ENCODE measurements around the gene RAB30. TPM values are rescaled to one million over a fixed set of nuclear protein-coding genes. Genes with fewer than 3 reads are reported as not detected.

RAB30 gene
- total and polyA plus RNA-seq, 3 donors from 2014 or later, result 11.4 to 13.1 (median 12.3) TPM

GRCh38 chr11:82939456-82939855 is 132.2 kb downstream of the RAB30 start:
- intact Hi-C loops (cut with DNase I; ENCODE audit: low total_unique reads), result no loop called here
- 83 to 94% methylated on average over 2 of the region's 2 CpGs for WGBS, 2 donors
- H3K27ac ChIP-seq, result no peak overlapping the region
- H3K9me3 ChIP-seq, result no peaks in the 10 kb centered on the region
- no peak overlapping the region for H3K4me3 ChIP-seq
- H3K36me3 ChIP-seq (ENCODE audit: low read depth, missing control alignments), result no peaks in the 10 kb centered on the region
- TF ChIP-seq POLR2A (IDR thresholded peaks at IDR 0.05) (no peak), CTCF (IDR thresholded peaks at IDR 0.05) (no peak)
- no peaks in the 10 kb centered on the region for H3K27me3 ChIP-seq
- DNase-seq, result no peak
- no peaks in the 10 kb centered on the region for H3K4me1 ChIP-seq

DNA sequence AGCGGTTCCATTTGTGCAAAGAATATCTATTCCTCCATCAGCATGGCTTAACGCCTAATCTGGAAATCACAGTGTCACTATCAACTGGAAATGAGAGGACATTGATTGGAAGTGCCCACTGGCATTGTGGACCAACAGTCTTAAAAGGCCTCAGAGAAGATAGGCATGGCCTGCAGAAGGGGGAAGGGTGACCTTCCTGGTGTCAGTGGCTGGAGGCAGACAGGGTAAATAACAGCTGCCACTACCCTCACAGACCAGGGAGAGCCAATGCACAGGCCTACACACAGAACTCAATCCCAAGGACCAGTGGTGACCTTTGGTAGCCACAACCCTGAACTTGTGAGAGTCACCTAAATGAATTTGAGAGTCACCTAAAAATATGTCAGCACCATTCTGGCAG is 134.1 kb downstream of the RAB30 start:
- TF ChIP-seq POLR2A (IDR thresholded peaks at IDR 0.05), result no peak
- TF ChIP-seq CTCF (IDR thresholded peaks at IDR 0.05), result no peak
- H3K4me1 ChIP-seq, result no peaks in the 10 kb centered on the region
- DNase-seq, result no peak
- intact Hi-C loops (cut with DNase I; ENCODE audit: low total_unique reads), result no loop called here
- H3K27ac ChIP-seq, result no peak overlapping the region
- H3K27me3 ChIP-seq, result no peaks in the 10 kb centered on the region
- no peaks in the 10 kb centered on the region for H3K36me3 ChIP-seq (ENCODE audit: low read depth, missing control alignments)
- H3K9me3 ChIP-seq, result no peaks in the 10 kb centered on the region
- WGBS, 2 donors, result 96 to 100% methylated on average over 2 of the region's 2 CpGs
- H3K4me3 ChIP-seq, result no peak overlapping the region

DNA sequence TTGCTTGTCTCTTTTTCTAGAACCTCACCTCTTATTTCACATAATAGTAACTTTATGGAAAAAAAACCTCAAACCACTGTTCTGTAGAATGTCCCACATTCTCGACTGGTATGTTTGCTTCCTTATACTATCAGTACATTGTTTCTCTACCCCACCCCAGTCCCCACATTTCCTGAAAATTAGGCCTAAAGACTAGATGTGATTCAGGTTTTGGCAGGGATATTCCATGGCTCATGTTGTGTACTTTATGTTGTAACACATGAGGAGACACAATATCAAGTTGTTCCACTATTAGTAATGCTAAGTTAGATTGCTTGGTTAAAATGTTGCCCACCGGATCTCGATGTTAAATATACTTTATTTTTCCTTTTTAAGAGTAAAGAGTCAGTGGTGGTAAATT is 135.4 kb downstream of the RAB30 start:
- Histone ChIP-seq H3K27ac (no peak overlapping the region), H3K36me3 (ENCODE audit: low read depth, missing control alignments) (no peaks in the 10 kb centered on the region), H3K4me3 (no peak overlapping the region), H3K27me3 (no peaks in the 10 kb centered on the region), H3K9me3 (no peaks in the 10 kb centered on the region), H3K4me1 (no peaks in the 10 kb centered on the region)
- TF ChIP-seq POLR2A (IDR thresholded peaks at IDR 0.05) (no peak), CTCF (IDR thresholded peaks at IDR 0.05) (no peak)
- DNase-seq, result no peak
- intact Hi-C loops (cut with DNase I; ENCODE audit: low total_unique reads), result no loop called here
- WGBS, 2 donors, result 87 to 92% methylated on average over 3 of the region's 3 CpGs

- 90 to 92% methylated on average over 1 of the region's 1 CpG for WGBS, 2 donors
These were observed 139.1 kb downstream of the RAB30 start for GRCh38 chr11:82932564-82932963.

More at GRCh38 chr11:82932564-82932963, 139.1 kb downstream of the RAB30 start:
- H3K27me3 ChIP-seq, result no peaks in the 10 kb centered on the region
- TF ChIP-seq POLR2A (IDR thresholded peaks at IDR 0.05) (no peak), CTCF (IDR thresholded peaks at IDR 0.05) (no peak)
- H3K4me1 ChIP-seq, result no peaks in the 10 kb centered on the region
- H3K9me3 ChIP-seq, result no peaks in the 10 kb centered on the region
- no peak overlapping the region for H3K4me3 ChIP-seq
- intact Hi-C loops (cut with DNase I; ENCODE audit: low total_unique reads), result no loop called here
- no peak overlapping the region for H3K27ac ChIP-seq
- DNase-seq, result no peak
- no peaks in the 10 kb centered on the region for H3K36me3 ChIP-seq (ENCODE audit: low read depth, missing control alignments)
